ENCODE measurements around the gene RMI2. TPM values are rescaled to one million over a fixed set of nuclear protein-coding genes. Genes with fewer than 3 reads are reported as not detected.

Gene RMI2
- total and polyA plus RNA-seq, 9 of the 15 experiments (the other 6 are each of a cell fraction or from before 2014, with no cell fraction given): 8.0 to 43.4 (median 32.5) TPM

- no peak overlapping the region for H3K4me2 ChIP-seq (ENCODE audit: insufficient read depth, low read length)
- no peak overlapping the region for H2AFZ ChIP-seq (ENCODE audit: low read depth, low read length)
- no peak for FAIRE-seq
- peaks cover 19 to 68% of the 10 kb centered on the region in 2 experiments; a peak in 4 of 5 replicates for H3K27me3 ChIP-seq (ENCODE audit: control insufficient read depth in 2 of 2, insufficient read depth in 2 of 2, low read length in 2 of 2)
- ATAC-seq: no peak
- intact Hi-C loops (cut with micrococcal nuclease) (no loop called here), in situ Hi-C loops (cut with MboI) (no loop called here)
- H4K20me1 ChIP-seq (replicated peaks; ENCODE audit: control insufficient read depth, insufficient read depth, low read length): peaks cover 11% of the 10 kb centered on the region
- no peak overlapping the region for H3K27ac ChIP-seq (ENCODE audit: extremely low read depth, low read depth, low read length)
- no peak for TF ChIP-seq THRAP3 (IDR thresholded peaks at IDR 0.05; ENCODE audit: borderline replicate concordance)
- no peak for TF ChIP-seq POLR2AphosphoS5 (IDR thresholded peaks at IDR 0.05; ENCODE audit: control insufficient read depth, insufficient read depth, low read depth, low read length)
- no TSS peak for BruUV-seq (replicated peaks)
- POLR2A ChIA-PET: interaction anchor here (0.6 to 0.9 kb wide), 3 partner anchors 70 to 488 kb away, joined by 3 to 4 read pairs (median 3); no protein-coding TSS in a partner anchor
- no peak overlapping the region for H3K9ac ChIP-seq (ENCODE audit: insufficient read depth in 1 of 2, low read depth in 2 of 2, low read length in 2 of 2)
- H3K4me3 ChIP-seq: no peak overlapping the region
- H3K79me2 ChIP-seq (ENCODE audit: control insufficient read depth, insufficient read depth, low read length): no peaks in the 10 kb centered on the region
- 37% methylated on average over 3 of the region's 3 CpGs for WGBS (ENCODE audit: insufficient coverage, low coverage, missing lambda C conversion rate)
- H3K36me3 ChIP-seq (ENCODE audit: control insufficient read depth, insufficient read depth, low read length): no peaks in the 10 kb centered on the region
- peaks cover 0 to 21% of the 10 kb centered on the region in 2 experiments; a peak in 2 of 5 replicates for H3K4me1 ChIP-seq (replicated peaks in 1 of 2; ENCODE audit: control insufficient read depth in 2 of 2, insufficient read depth in 2 of 2, low read length in 2 of 2)
- CTCF ChIA-PET (ENCODE audit: low intra/inter-chr PET ratio): no interaction called here
- no peaks in the 10 kb centered on the region for H3K9me3 ChIP-seq (replicated peaks; ENCODE audit: control insufficient read depth, insufficient read depth, low read depth, low read length)
- DNase-seq (ENCODE audit: extremely low read depth in 1 of 4, low spot score in 3 of 4): no peak
- no peaks in the 10 kb centered on the region for H3K9me1 ChIP-seq (ENCODE audit: control insufficient read depth, insufficient read depth, low read length)
These were observed 49.3 kb downstream of the RMI2 start for GRCh38 chr16:11394593-11394960.

DNA sequence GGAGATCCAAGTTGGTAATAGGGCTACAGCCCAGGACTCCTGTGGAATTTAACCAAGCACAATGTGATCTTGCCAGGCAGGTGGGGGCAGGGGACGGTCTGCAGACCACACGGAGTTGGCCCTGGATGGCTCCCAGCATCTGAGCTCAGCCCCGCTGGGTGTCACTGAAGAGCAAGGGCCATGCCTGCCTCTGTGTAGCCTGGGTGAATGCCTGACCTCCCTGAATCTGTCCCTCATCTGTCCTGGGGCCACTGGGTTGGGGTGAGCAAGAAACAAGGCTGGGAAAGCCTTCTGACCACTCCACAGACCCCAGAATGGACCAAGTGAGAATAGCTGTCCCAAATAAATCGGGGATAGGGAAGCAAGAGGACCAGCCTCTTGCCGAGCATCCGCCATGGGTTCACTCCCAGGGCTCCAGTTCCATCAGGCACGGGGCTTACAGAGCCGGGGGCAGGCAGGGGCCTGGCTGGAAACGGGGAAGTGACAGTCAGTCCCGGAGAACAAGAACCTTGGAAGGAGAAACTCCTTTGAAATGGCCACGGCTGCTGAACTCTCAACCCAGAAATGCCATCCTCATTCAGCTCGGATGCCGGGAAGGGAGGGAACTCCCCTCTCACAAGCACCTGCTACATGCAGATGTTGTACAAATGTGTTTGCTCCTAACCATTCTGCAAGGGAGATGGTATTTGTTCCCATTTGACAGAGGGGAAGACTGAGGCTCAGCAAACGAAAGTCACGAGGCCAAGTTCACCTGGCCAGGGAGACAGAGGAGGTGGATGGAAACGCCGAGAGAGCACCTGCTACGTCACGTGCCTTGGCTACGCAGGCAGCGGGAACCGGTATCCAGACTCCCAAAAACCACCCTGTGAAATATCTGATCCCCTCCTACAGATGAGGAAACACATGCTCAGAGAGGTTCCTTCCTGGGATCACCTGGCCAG is 50.0 kb downstream of the RMI2 start:
- CTCF ChIA-PET (ENCODE audit: low intra/inter-chr PET ratio): interaction anchor here (0.7 to 1.3 kb wide), 5 partner anchors 10 to 673 kb away, joined by 3 to 7 read pairs (median 3); no protein-coding TSS in a partner anchor
- no TSS peak for BruUV-seq (replicated peaks)
- Histone ChIP-seq H3K27me3 (ENCODE audit: control insufficient read depth in 2 of 2, insufficient read depth in 2 of 2, low read length in 2 of 2) (peaks cover 18 to 66% of the 10 kb centered on the region in 2 experiments; a peak in 4 of 5 replicates), H4K20me1 (replicated peaks; ENCODE audit: control insufficient read depth, insufficient read depth, low read length) (peaks cover 11% of the 10 kb centered on the region), H3K4me3 (no peak overlapping the region), H3K27ac (ENCODE audit: extremely low read depth, low read depth, low read length) (no peak overlapping the region), H3K9me3 (replicated peaks; ENCODE audit: control insufficient read depth, insufficient read depth, low read depth, low read length) (no peaks in the 10 kb centered on the region), H3K4me1 (replicated peaks in 1 of 2; ENCODE audit: control insufficient read depth in 2 of 2, insufficient read depth in 2 of 2, low read length in 2 of 2) (peaks cover 0 to 21% of the 10 kb centered on the region in 2 experiments; a peak in 2 of 5 replicates), H3K4me2 (ENCODE audit: insufficient read depth, low read length) (no peak overlapping the region), H3K9me1 (ENCODE audit: control insufficient read depth, insufficient read depth, low read length) (no peaks in the 10 kb centered on the region), H2AFZ (ENCODE audit: low read depth, low read length) (no peak overlapping the region), H3K79me2 (ENCODE audit: control insufficient read depth, insufficient read depth, low read length) (no peaks in the 10 kb centered on the region), H3K9ac (ENCODE audit: insufficient read depth in 1 of 2, low read depth in 2 of 2, low read length in 2 of 2) (peak overlapping the region in 1 of 2 experiments; percentile 42; a peak in 1 of 4 replicates), H3K36me3 (ENCODE audit: control insufficient read depth, insufficient read depth, low read length) (no peaks in the 10 kb centered on the region)
- intact Hi-C loops (cut with micrococcal nuclease) (no loop called here), in situ Hi-C loops (cut with MboI) (no loop called here)
- WGBS (ENCODE audit: insufficient coverage, low coverage, missing lambda C conversion rate): 7% methylated on average over 22 of the region's 22 CpGs
- POLR2A ChIA-PET: interaction anchor here (0.5 to 1.0 kb wide), 7 partner anchors 17 to 394 kb away, joined by 3 read pairs; no protein-coding TSS in a partner anchor
- FAIRE-seq (no peak), ATAC-seq (peak; percentile 58; the same call in 2 of the 3 replicates), DNase-seq (ENCODE audit: extremely low read depth in 1 of 4, low spot score in 3 of 4) (no peak)
- TF ChIP-seq ATF3 (IDR thresholded peaks at IDR 0.05) (no peak), ATF3 (CRISPR knock-in tag; conservative IDR thresholded peaks at IDR 0.05) (no peak), NRF1 (conservative IDR thresholded peaks at IDR 0.05 in 1 of 2, IDR thresholded peaks at IDR 0.05 in 1 of 2) (no peak), CBX5 (IDR thresholded peaks at IDR 0.05; ENCODE audit: borderline replicate concordance, low read depth) (no peak), CREM (IDR thresholded peaks at IDR 0.05; ENCODE audit: low read depth) (no peak), CHD2 (IDR thresholded peaks at IDR 0.05; ENCODE audit: low read depth, low read length) (no peak), NONO (IDR thresholded peaks at IDR 0.05; ENCODE audit: low read depth in 2 of 2, low read length in 1 of 2) (no peak), FOSL1 (tag; conservative IDR thresholded peaks at IDR 0.05) (no peak), PHF8 (IDR thresholded peaks at IDR 0.05; ENCODE audit: borderline replicate concordance, low read length) (no peak)
- TF ChIP-seq, protein P1, sequence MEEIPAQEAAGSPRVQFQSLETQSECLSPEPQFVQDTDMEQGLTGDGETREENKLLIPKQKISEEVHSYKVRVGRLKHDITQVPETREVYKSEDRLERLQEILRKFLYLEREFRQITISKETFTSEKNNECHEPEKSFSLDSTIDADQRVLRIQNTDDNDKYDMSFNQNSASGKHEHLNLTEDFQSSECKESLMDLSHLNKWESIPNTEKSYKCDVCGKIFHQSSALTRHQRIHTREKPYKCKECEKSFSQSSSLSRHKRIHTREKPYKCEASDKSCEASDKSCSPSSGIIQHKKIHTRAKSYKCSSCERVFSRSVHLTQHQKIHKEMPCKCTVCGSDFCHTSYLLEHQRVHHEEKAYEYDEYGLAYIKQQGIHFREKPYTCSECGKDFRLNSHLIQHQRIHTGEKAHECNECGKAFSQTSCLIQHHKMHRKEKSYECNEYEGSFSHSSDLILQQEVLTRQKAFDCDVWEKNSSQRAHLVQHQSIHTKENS (CRISPR knock-in tag; IDR thresholded peaks at IDR 0.05): no peak
